K562 (cell line): ENCODE results near the gene WDR76. TPM values are rescaled to one million over a fixed set of nuclear protein-coding genes. Genes with fewer than 3 reads are reported as not detected.

Source experiments
- ATAC-seq: fragments of 200-7000 bp; cut with Tn5 transposase; 3 replicates; pipeline ENCODE4 v1.9.1; 2020; ENCODE audit warnings: moderate library complexity
- BruUV-seq: library from RNA; stranded (reverse); fragments of 400-500 nt; replicated peaks from 2 replicates; lab custom pipeline; 2021; lab: Mats Ljungman, UMichigan
- CTCF ChIA-PET: fragments of 300-600 bp; formaldehyde crosslinking; extraction: SDS; loops from one replicate; lab custom pipeline; 2021; ENCODE audit warnings: low intra/inter-chr PET ratio; lab: Yijun Ruan, JAX
- POLR2A ChIA-PET: fragments of 300-600, 350-650 bp; sonication (Branson Sonifier 250); formaldehyde crosslinking; extraction: SDS; loops from one replicate; lab custom pipeline; 2021; ENCODE audit warnings: antibody characterized with exemption, inconsistent platforms; lab: Yijun Ruan, JAX
- DNase-seq, 4 experiments: peaks; one replicate each; pipeline versions ENCODE4 v3.0.0 to v3.0.0-alpha.2; 2011 to 2018; ENCODE audit warnings: low spot score in 3 of 4, mixed read lengths in 3 of 4; ENCODE audit errors: extremely low read depth in 1 of 4
- FAIRE-seq: peaks from 2 replicates; lab custom pipeline; 2011; peaks lifted over from hg19 to GRCh38; lab: Jason Lieb, UNC
- H2AFZ ChIP-seq: 2 replicates; pipeline ENCODE4 v1.6.0; 2011; ENCODE audit warnings: low read depth, low read length, control low read depth, inconsistent platforms
- H3K27ac ChIP-seq: fragments of 200-600 bp; 3 replicates; pipeline ENCODE4 v1.8.0; 2011; ENCODE audit warnings: low read depth, mild to moderate bottlenecking, control low read depth, inconsistent platforms, low read length, moderate library complexity, mixed read lengths; ENCODE audit errors: extremely low read depth
- H3K27me3 ChIP-seq, 2 experiments: fragments of 300-600 bp in 1 of 2; 2 replicates in 1 of 2; 3 replicates in 1 of 2; pipeline versions ENCODE4 v1.6.0 to v1.8.0; 2011; ENCODE audit warnings: inconsistent platforms in 2 of 2, low read length in 2 of 2, mild to moderate bottlenecking in 1 of 2, mixed read lengths in 1 of 2, moderate library complexity in 1 of 2; ENCODE audit not compliant: control insufficient read depth in 2 of 2, insufficient read depth in 2 of 2
- H3K36me3 ChIP-seq: fragments of 300-600 bp; 3 replicates; pipeline ENCODE4 v1.8.0; 2011; ENCODE audit warnings: mild to moderate bottlenecking, low read length, inconsistent platforms; ENCODE audit not compliant: control insufficient read depth, insufficient read depth
- H3K4me1 ChIP-seq, 2 experiments: fragments of 200-600 bp in 1 of 2; replicated peaks in 1 of 2; 2 replicates in 1 of 2; 3 replicates in 1 of 2; pipeline versions ENCODE4 v1.5.1 to v1.8.0; 2011; ENCODE audit warnings: inconsistent platforms in 2 of 2, low read length in 2 of 2, mild to moderate bottlenecking in 1 of 2, mixed read lengths in 1 of 2, moderate library complexity in 1 of 2; ENCODE audit not compliant: control insufficient read depth in 2 of 2, insufficient read depth in 2 of 2
- H3K4me2 ChIP-seq: 2 replicates; pipeline ENCODE4 v1.6.1; 2011; ENCODE audit warnings: low read length, control low read depth, inconsistent platforms, mixed read lengths; ENCODE audit not compliant: insufficient read depth
- H3K4me3 ChIP-seq: fragments of 200-600 bp; sonication (generic), shearing (Covaris generic); 2 replicates; pipeline ENCODE4 v1.5.1; 2016; ENCODE audit warnings: control low read depth, inconsistent platforms
- H3K79me2 ChIP-seq: fragments of 200-600 bp; 3 replicates; pipeline ENCODE4 v1.8.0; 2011; ENCODE audit warnings: low read length, inconsistent platforms; ENCODE audit not compliant: control insufficient read depth, insufficient read depth
- H3K9ac ChIP-seq, 2 experiments: 2 replicates each; pipeline versions ENCODE4 v1.6.0 to v1.6.1; 2011; ENCODE audit warnings: low read depth in 2 of 2, low read length in 2 of 2, control low read depth in 1 of 2, inconsistent platforms in 1 of 2, mild to moderate bottlenecking in 1 of 2, mixed read lengths in 1 of 2; ENCODE audit not compliant: insufficient read depth in 1 of 2
- H3K9me1 ChIP-seq: one replicate; pipeline ENCODE4 v1.6.0; 2011; ENCODE audit warnings: inconsistent platforms, mild to moderate bottlenecking, low read length, moderate library complexity; ENCODE audit not compliant: control insufficient read depth, insufficient read depth
- H3K9me3 ChIP-seq: replicated peaks from 2 replicates; pipeline ENCODE4 v1.5.1; 2011; ENCODE audit warnings: low read depth, low read length, inconsistent platforms; ENCODE audit not compliant: control insufficient read depth, insufficient read depth
- H4K20me1 ChIP-seq: replicated peaks from 2 replicates; pipeline ENCODE4 v1.6.1; 2011; ENCODE audit warnings: low read length, inconsistent platforms, mixed read lengths; ENCODE audit not compliant: control insufficient read depth, insufficient read depth
- BACH1 ChIP-seq: fragments of 200-800 bp; sonication (Bioruptor generic); IDR thresholded peaks from 2 replicates; pipeline ENCODE4 v1.6.1; 2016; ENCODE audit warnings: missing genetic modification characterization, missing compliant biosample characterization
- NFXL1 ChIP-seq: fragments of 450-650 bp; formaldehyde crosslinking; IDR thresholded peaks from 2 replicates; pipeline ENCODE4 v1.4.0; 2021; ENCODE audit warnings: mild to moderate bottlenecking
- POLR3A ChIP-seq: IDR thresholded peaks from 2 replicates; pipeline ENCODE4 v1.6.1; 2011; ENCODE audit warnings: borderline replicate concordance, mild to moderate bottlenecking, moderate library complexity; ENCODE audit not compliant: insufficient read length, insufficient read depth; ENCODE audit errors: extremely low read depth
- RBM25 ChIP-seq: fragments of 200-400 bp; formaldehyde crosslinking; IDR thresholded peaks from 2 replicates; pipeline ENCODE4 v1.6.1; 2018; ENCODE audit warnings: low read length, low read depth, moderate library complexity; ENCODE audit not compliant: severe bottlenecking
- TEAD4 ChIP-seq, 2 experiments: sonication (generic) in 1 of 2; formaldehyde crosslinking in 1 of 2; IDR thresholded peaks; 2 replicates each; pipeline versions ENCODE4 v1.6.1 to v1.8.0; 2012 to 2022; ENCODE audit warnings: borderline replicate concordance in 1 of 2, inconsistent platforms in 1 of 2, low read length in 1 of 2, mild to moderate bottlenecking in 1 of 2, missing genetic modification reagents in 1 of 2
- ZNF146 ChIP-seq: IDR thresholded peaks from one replicate; pipeline ENCODE4 v1.6.1; 2018; ENCODE audit warnings: missing compliant biosample characterization; ENCODE audit not compliant: unreplicated experiment
- ZNF318 ChIP-seq, 2 experiments: fragments of 450-650 bp; IDR thresholded peaks; 2 replicates each; pipeline ENCODE4 v1.6.1; 2016; ENCODE audit warnings: mild to moderate bottlenecking in 2 of 2, borderline replicate concordance in 1 of 2, low read depth in 1 of 2, moderate library complexity in 1 of 2
- WGBS: fragments of 100-300 bp; shearing (Covaris generic); methylation state at CpG from one replicate; pipeline ENCODE4 v1.1.6; 2016; ENCODE audit warnings: low coverage, mixed read lengths; ENCODE audit not compliant: insufficient coverage; ENCODE audit errors: missing lambda C conversion rate; 5-methylcytosine and 5-hydroxymethylcytosine counted together
- in situ Hi-C: fragments of 300-500 bp; cut with MboI; formaldehyde crosslinking; loops from 4 replicates; pipeline ENCODE4 v1.15.0; 2018; ENCODE audit warnings: inconsistent platforms, mixed read lengths
- intact Hi-C: fragments of 100-400 bp; cut with micrococcal nuclease; formaldehyde crosslinking; loops from 2 replicates; pipeline ENCODE4 v1.14.2; 2022
- polyA plus RNA-seq, 8 experiments: library from polyadenylated mRNA; depleted of rRNA in 4 of 8; stranded (reverse) in 5 of 8; unstranded in 3 of 8; fragments of >200 nt; fragmentation: Nextera tagmentation in 2 of 8; fragmentation: Illumina TruSeq in 1 of 8; extraction: Ambion mirVana in 2 of 8; extraction: Trizol in 1 of 8; gene quantifications; 2 replicates each; pipeline versions ENCODE4 v1.2.1 to v1.2.3, GENCODE V29; 2011 to 2014; ENCODE audit warnings: inconsistent platforms in 1 of 8, missing spikeins in 1 of 8
- total RNA-seq, 7 experiments: library from RNA; depleted of rRNA in 6 of 7; stranded (reverse); fragments of >200 nt in 6 of 7; fragmentation: Illumina TruSeq in 2 of 7; extraction: Trizol in 2 of 7; gene quantifications; 2 replicates each; pipeline versions ENCODE4 v1.2.1 to v1.2.3, GENCODE V29; 2011 to 2021; ENCODE audit warnings: low replicate concordance in 1 of 7
- TF ChIP-seq, protein P1 (sequence below): fragments of 450-650 bp; IDR thresholded peaks from 2 replicates; pipeline ENCODE4 v1.7.1; 2018; ENCODE audit warnings: mild to moderate bottlenecking, low read depth; ENCODE audit not compliant: partially characterized antibody

The WDR76 gene
- total and polyA plus RNA-seq, 9 of the 15 experiments (the other 6 are each of a cell fraction or from before 2014, with no cell fraction given) = 9.8 to 69.5 (median 44.4) TPM

DNA sequence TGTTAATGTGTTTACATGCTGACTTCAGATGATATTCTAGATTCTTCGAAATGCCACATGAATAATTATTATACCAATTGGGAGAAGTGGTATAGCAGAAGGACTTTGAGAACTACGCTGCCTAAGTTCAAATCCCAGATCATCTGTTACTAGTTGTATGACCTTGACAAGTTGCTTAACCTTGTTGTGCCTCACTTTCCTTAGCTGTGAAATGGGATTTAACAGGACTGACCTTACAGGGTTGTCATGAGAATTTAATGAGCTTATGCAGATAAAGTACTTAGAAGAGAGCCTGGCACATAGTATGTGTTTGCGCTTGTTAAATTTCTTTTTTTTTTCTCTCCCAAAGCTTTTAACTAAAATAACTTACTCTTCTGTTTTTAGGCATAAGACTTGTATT, 24.4 kb downstream of the WDR76 start (continued):
- TF ChIP-seq, protein P1, sequence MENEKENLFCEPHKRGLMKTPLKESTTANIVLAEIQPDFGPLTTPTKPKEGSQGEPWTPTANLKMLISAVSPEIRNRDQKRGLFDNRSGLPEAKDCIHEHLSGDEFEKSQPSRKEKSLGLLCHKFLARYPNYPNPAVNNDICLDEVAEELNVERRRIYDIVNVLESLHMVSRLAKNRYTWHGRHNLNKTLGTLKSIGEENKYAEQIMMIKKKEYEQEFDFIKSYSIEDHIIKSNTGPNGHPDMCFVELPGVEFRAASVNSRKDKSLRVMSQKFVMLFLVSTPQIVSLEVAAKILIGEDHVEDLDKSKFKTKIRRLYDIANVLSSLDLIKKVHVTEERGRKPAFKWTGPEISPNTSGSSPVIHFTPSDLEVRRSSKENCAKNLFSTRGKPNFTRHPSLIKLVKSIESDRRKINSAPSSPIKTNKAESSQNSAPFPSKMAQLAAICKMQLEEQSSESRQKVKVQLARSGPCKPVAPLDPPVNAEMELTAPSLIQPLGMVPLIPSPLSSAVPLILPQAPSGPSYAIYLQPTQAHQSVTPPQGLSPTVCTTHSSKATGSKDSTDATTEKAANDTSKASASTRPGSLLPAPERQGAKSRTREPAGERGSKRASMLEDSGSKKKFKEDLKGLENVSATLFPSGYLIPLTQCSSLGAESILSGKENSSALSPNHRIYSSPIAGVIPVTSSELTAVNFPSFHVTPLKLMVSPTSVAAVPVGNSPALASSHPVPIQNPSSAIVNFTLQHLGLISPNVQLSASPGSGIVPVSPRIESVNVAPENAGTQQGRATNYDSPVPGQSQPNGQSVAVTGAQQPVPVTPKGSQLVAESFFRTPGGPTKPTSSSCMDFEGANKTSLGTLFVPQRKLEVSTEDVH = no peak
- TF ChIP-seq BACH1 (tag) = no peak
- TF ChIP-seq TEAD4 (IDR thresholded peaks at IDR 0.05; ENCODE audit: low read length) = no peak
- TF ChIP-seq TEAD4 (CRISPR knock-in tag; IDR thresholded peaks at IDR 0.05; ENCODE audit: borderline replicate concordance) = no peak
- peak; percentile 70 for TF ChIP-seq RBM25
- TF ChIP-seq NFXL1 (CRISPR knock-in tag) = no peak

GRCh38 chr15:43852607-43853006, 25.8 kb downstream of the WDR76 start:
- ATAC-seq = no peak
- no TSS peak for BruUV-seq
- ChIA-PET CTCF (no interaction called here), POLR2A (no interaction called here)
- WGBS = 98% methylated on average over 4 of the region's 4 CpGs
- H3K27me3 ChIP-seq = no peaks in the 10 kb centered on the region
- H2AFZ ChIP-seq = no peak overlapping the region
- H3K9me3 ChIP-seq = no peaks in the 10 kb centered on the region
- no peaks in the 10 kb centered on the region for H4K20me1 ChIP-seq
- H3K4me3 ChIP-seq = no peak overlapping the region
- H3K9ac ChIP-seq = no peak overlapping the region
- no peak overlapping the region for H3K27ac ChIP-seq
- H3K36me3 ChIP-seq = peaks cover 84% of the 10 kb centered on the region
- no peaks in the 10 kb centered on the region; the same call in 2 of the 3 replicates for H3K79me2 ChIP-seq
- H3K9me1 ChIP-seq = no peaks in the 10 kb centered on the region
- H3K4me2 ChIP-seq = no peak overlapping the region
- in situ Hi-C loops (no loop called here), intact Hi-C loops (no loop called here)
- H3K4me1 ChIP-seq = no peaks in the 10 kb centered on the region
- no peak for DNase-seq
- no peak for FAIRE-seq
- TF ChIP-seq ZNF318 (IDR thresholded peaks at IDR 0.05; ENCODE audit: borderline replicate concordance in 1 of 2, low read depth in 1 of 2) (no peak), ZNF146 (CRISPR knock-in tag) (peak; percentile 73), POLR3A (no peak)
